Measurements from ENCODE around the gene UTF1.

- TF ChIP-seq POLR2A (IDR thresholded peaks at IDR 0.05; ENCODE audit: low read length) (no peak), GATA1 (IDR thresholded peaks at IDR 0.05; ENCODE audit: low read depth, low read length) (no peak)
These were observed 43.5 kb upstream of the UTF1 start for GRCh38 chr10:133186416-133187090.

All from erythroblast (primary cell).